ENCODE data around the gene CHRM1. TPM values are rescaled to one million over a fixed set of nuclear protein-coding genes. Genes with fewer than 3 reads are reported as not detected.
A peak's percentile ranks its signal among the peaks of the same experiment; 100 is the strongest.

The CHRM1 gene
- total and polyA plus RNA-seq, 2 of the 13 experiments (the other 11 are each of a cell fraction or from before 2014, with no cell fraction given) = not detected

- TF ChIP-seq ZBTB14 (CRISPR knock-in tag; IDR thresholded peaks at IDR 0.05) (peak; percentile 50; the same call in 1 of the 2 replicates), POLR2G (IDR thresholded peaks at IDR 0.05; ENCODE audit: low read depth, low read length) (peak; percentile 98), KAT7 (CRISPR knock-in tag; IDR thresholded peaks at IDR 0.05; ENCODE audit: borderline replicate concordance) (peak; percentile 86; the same call in 1 of the 2 replicates), THAP9 (CRISPR knock-in tag; IDR thresholded peaks at IDR 0.05; ENCODE audit: borderline replicate concordance) (peak; percentile 83), GFI1 (CRISPR knock-in tag; IDR thresholded peaks at IDR 0.05; ENCODE audit: borderline replicate concordance) (peak; percentile 51; the same call in 1 of the 2 replicates), FOXJ3 (CRISPR knock-in tag; IDR thresholded peaks at IDR 0.05; ENCODE audit: borderline replicate concordance) (no peak), NR2F2 (IDR thresholded peaks at IDR 0.05; ENCODE audit: borderline replicate concordance, low read depth) (no peak), ZNF432 (CRISPR knock-in tag; IDR thresholded peaks at IDR 0.05; ENCODE audit: borderline replicate concordance) (no peak), PHF8 (CRISPR knock-in tag; IDR thresholded peaks at IDR 0.05) (peak; percentile 90), KLF16 (CRISPR knock-in tag; IDR thresholded peaks at IDR 0.05) (peak in 1 of 2 experiments; percentile 86; a peak in 3 of 4 replicates), ZNF143 (CRISPR knock-in tag; IDR thresholded peaks at IDR 0.05) (peak; percentile 47; the same call in 1 of the 2 replicates), ZNF142 (CRISPR knock-in tag; IDR thresholded peaks at IDR 0.05) (no peak), ZNF160 (CRISPR knock-in tag; IDR thresholded peaks at IDR 0.05) (no peak; the same call in 1 of the 2 replicates), NCOA5 (CRISPR knock-in tag; IDR thresholded peaks at IDR 0.05) (no peak)
- TF ChIP-seq, protein P1, sequence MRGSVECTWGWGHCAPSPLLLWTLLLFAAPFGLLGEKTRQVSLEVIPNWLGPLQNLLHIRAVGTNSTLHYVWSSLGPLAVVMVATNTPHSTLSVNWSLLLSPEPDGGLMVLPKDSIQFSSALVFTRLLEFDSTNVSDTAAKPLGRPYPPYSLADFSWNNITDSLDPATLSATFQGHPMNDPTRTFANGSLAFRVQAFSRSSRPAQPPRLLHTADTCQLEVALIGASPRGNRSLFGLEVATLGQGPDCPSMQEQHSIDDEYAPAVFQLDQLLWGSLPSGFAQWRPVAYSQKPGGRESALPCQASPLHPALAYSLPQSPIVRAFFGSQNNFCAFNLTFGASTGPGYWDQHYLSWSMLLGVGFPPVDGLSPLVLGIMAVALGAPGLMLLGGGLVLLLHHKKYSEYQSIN (CRISPR knock-in tag; IDR thresholded peaks at IDR 0.05; ENCODE audit: borderline replicate concordance) = no peak
Observed at GRCh38 chr11:62880803-62881578, 40.2 kb downstream of the CHRM1 start, which contains the start of gene SLC3A2 (continued).

Measured in HepG2 (cell line).